ENCODE results near the gene SMYD5. TPM values are rescaled to one million over a fixed set of nuclear protein-coding genes. Genes with fewer than 3 reads are reported as not detected.

Gene SMYD5
- total RNA-seq, 1 experiment from 2014 or later = 35.6 TPM

DNA sequence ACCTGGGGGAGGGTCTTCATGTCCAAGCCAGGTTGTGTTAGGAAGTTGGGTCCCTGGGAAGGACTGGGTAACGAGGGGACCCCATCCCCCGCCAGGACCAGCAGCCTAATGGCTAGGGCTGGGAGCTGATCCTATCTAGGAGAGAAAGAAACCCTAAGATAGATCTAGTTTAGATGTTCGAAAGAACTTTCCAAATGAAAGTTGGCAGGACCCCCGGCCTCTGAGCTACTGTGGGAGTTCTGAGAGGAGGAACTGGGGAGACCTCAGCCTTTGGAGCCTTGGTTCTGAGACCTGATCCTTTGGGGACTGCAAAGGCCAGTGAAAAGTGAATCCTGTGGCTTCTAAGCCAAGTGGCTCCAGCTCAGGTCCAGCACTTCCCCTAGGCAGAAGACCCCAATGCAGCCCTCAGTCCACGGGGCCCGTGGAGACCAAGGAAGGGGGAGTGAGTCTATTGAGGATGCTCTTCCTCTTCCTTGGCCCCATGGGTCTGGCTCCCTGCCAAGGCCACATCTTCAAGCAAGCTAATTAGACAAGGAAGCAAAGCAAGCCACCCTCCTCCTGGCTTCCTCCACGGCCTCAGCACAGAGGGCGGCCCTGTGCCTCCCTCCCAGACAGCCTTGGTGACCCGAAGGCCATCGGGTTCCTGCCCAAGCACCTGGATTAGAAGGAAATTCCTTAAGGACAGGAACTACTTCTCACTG, 43.5 kb downstream of the SMYD5 start:
- Histone ChIP-seq H3K36me3 (ENCODE audit: insufficient read depth, low read length) (peaks cover 38% of the 10 kb centered on the region), H2AFZ (ENCODE audit: low read length) (no peak overlapping the region), H4K20me1 (ENCODE audit: insufficient read depth, low read depth, low read length) (peaks cover 17% of the 10 kb centered on the region; the same call in 1 of the 2 replicates), H3K4me1 (ENCODE audit: low read length) (no peaks in the 10 kb centered on the region), H3K9me2 (replicated peaks; ENCODE audit: insufficient read depth, low read length) (no peaks in the 10 kb centered on the region), H3K27ac (ENCODE audit: low read length) (no peak overlapping the region), H3K27me3 (ENCODE audit: low read length) (no peaks in the 10 kb centered on the region), H3K4me2 (ENCODE audit: low read depth, low read length, poor library complexity, severe bottlenecking) (no peak overlapping the region), H3K9ac (ENCODE audit: low read length) (no peak overlapping the region), H3K9me3 (ENCODE audit: low read length) (no peaks in the 10 kb centered on the region), H3K4me3 (ENCODE audit: low read length) (no peak overlapping the region), H3K79me2 (ENCODE audit: low read length) (no peaks in the 10 kb centered on the region)
- peak; percentile 72 for DNase-seq

DNA sequence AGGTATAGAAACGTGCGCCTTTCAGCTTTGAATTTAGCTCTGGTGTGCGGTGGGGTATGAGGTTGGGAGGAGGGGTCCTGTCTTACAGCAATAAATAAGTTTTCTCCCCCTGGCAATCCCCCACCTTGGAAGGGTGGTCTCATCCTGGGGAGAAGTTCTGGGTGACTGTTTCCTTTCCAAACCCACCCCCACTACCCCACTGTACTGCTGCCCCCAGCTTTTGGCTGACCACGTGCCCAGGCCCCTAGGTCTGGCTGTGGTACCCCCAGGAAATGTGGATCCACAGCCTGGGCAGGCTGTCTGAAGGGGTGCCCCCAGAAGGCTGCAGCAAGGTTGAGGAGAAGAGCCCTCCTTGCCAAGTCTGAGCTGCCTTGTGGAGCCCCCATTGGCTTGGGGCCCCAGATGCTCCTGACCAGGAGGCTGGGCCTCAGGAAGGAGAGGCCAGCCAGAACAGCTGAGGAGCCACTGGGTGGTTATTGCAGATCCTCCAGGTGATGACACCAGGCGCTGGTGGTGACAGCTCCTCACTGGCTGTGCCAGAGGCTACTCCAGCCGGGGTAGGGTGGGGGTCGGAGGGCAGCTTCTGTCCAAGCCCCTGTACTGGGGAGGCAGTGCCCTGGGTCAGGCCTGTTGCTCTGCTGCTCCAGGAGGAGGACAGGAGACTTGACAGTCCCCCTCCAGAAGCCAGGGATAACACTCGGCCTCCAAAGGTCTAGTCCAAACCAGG, 44.3 kb downstream of the SMYD5 start:
- no peak overlapping the region for H3K9ac ChIP-seq (ENCODE audit: low read length)
- H3K4me3 ChIP-seq (ENCODE audit: low read length) = no peak overlapping the region
- peaks cover 34% of the 10 kb centered on the region for H3K36me3 ChIP-seq (ENCODE audit: insufficient read depth, low read length)
- no peaks in the 10 kb centered on the region for H3K4me1 ChIP-seq (ENCODE audit: low read length)
- H3K4me2 ChIP-seq (ENCODE audit: low read depth, low read length, poor library complexity, severe bottlenecking) = no peak overlapping the region
- H3K27ac ChIP-seq (ENCODE audit: low read length) = no peak overlapping the region
- no peak overlapping the region for H2AFZ ChIP-seq (ENCODE audit: low read length)
- H4K20me1 ChIP-seq (ENCODE audit: insufficient read depth, low read depth, low read length) = peaks cover 11% of the 10 kb centered on the region; the same call in 1 of the 2 replicates
- H3K79me2 ChIP-seq (ENCODE audit: low read length) = no peaks in the 10 kb centered on the region
- H3K9me2 ChIP-seq (replicated peaks; ENCODE audit: insufficient read depth, low read length) = no peaks in the 10 kb centered on the region
- DNase-seq = no peak
- no peaks in the 10 kb centered on the region for H3K27me3 ChIP-seq (ENCODE audit: low read length)
- no peaks in the 10 kb centered on the region for H3K9me3 ChIP-seq (ENCODE audit: low read length)

DNA sequence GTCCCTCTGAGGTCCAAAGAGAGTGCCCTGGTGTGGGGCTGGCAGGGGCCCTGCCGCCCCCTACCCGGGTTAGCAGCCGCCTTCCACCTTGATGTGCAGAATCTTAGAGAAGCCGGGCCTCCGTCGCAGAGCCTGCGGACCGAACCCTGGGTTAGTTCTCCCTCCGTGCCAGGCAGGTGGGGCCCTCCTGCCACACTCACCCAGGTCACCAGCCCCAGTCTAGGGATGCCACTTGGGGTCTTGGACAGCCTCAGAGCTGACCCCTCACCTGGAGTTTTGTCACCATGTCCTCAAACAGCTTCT, 44.8 kb downstream of the SMYD5 start:
- Histone ChIP-seq H3K9me2 (replicated peaks; ENCODE audit: insufficient read depth, low read length) (no peaks in the 10 kb centered on the region), H3K4me1 (ENCODE audit: low read length) (no peaks in the 10 kb centered on the region), H3K36me3 (ENCODE audit: insufficient read depth, low read length) (peaks cover 32% of the 10 kb centered on the region), H3K9ac (ENCODE audit: low read length) (no peak overlapping the region), H3K4me3 (ENCODE audit: low read length) (no peak overlapping the region), H4K20me1 (ENCODE audit: insufficient read depth, low read depth, low read length) (peaks cover 12% of the 10 kb centered on the region; the same call in 1 of the 2 replicates), H3K4me2 (ENCODE audit: low read depth, low read length, poor library complexity, severe bottlenecking) (no peak overlapping the region), H3K79me2 (ENCODE audit: low read length) (no peaks in the 10 kb centered on the region), H2AFZ (ENCODE audit: low read length) (no peak overlapping the region), H3K27me3 (ENCODE audit: low read length) (no peaks in the 10 kb centered on the region), H3K9me3 (ENCODE audit: low read length) (no peaks in the 10 kb centered on the region), H3K27ac (ENCODE audit: low read length) (no peak overlapping the region)
- DNase-seq = no peak

DNA sequence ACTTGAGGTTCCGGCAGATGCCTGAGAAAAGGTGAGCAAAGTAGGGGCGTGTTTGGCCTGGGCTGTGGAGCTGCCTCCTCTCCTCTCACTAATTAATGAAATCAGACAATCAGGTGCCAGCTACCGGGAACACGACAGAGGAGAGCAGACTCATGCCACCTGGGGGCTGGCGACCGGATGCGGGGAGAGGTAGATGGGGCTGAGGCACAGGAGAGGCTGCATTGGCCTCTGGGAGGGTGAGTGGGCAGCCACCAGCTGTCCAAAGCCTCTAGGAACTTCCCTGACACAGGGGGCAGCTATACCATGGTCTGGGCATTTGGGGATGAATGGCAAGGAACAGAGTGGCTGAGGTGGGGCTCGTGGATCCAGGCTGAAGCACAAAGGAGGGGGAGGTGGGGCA, 45.2 kb downstream of the SMYD5 start:
- H3K9ac ChIP-seq (ENCODE audit: low read length) = no peak overlapping the region
- no peaks in the 10 kb centered on the region for H3K79me2 ChIP-seq (ENCODE audit: low read length)
- no peak overlapping the region for H3K27ac ChIP-seq (ENCODE audit: low read length)
- no peaks in the 10 kb centered on the region for H3K9me2 ChIP-seq (replicated peaks; ENCODE audit: insufficient read depth, low read length)
- H3K4me2 ChIP-seq (ENCODE audit: low read depth, low read length, poor library complexity, severe bottlenecking) = no peak overlapping the region
- H3K4me1 ChIP-seq (ENCODE audit: low read length) = no peaks in the 10 kb centered on the region
- no peaks in the 10 kb centered on the region for H3K27me3 ChIP-seq (ENCODE audit: low read length)
- no peaks in the 10 kb centered on the region for H3K9me3 ChIP-seq (ENCODE audit: low read length)
- no peak for DNase-seq
- peaks cover 34% of the 10 kb centered on the region for H3K36me3 ChIP-seq (ENCODE audit: insufficient read depth, low read length)
- peaks cover 16% of the 10 kb centered on the region; the same call in 1 of the 2 replicates for H4K20me1 ChIP-seq (ENCODE audit: insufficient read depth, low read depth, low read length)
- no peak overlapping the region for H2AFZ ChIP-seq (ENCODE audit: low read length)
- no peak overlapping the region for H3K4me3 ChIP-seq (ENCODE audit: low read length)

DNA sequence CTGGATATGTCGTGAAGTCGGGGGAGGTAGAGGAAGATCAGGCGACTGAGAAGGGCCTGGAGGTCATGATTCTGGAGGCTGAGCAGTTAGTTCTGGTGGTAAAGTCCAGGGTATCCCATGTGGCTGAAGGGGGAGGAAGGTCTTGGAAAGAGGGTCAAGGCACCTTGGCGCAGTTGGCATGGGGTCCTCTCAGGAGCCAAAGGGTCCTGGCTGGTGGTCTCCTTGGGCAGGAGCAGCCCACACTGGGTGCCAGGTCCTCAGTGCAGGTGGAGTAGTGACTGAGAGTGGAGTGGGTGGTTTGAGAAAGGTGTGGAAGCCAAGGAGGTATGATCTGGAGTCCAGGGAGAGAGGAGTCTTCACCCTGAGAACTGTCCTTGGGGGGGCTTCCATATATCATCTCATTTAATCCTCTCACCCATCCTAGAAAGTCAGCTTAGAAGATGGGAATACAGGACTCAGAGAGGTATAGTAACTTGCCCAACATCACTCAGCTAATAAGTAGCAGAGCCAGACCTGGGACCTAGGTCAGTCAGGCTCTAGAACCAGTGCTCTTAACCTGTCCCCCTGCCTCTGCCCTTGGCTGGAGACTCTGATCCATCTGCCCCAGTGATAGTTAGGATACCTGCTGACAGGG, 45.8 kb downstream of the SMYD5 start:
- no peaks in the 10 kb centered on the region for H3K4me1 ChIP-seq (ENCODE audit: low read length)
- H3K36me3 ChIP-seq (ENCODE audit: insufficient read depth, low read length) = peaks cover 32% of the 10 kb centered on the region
- H3K79me2 ChIP-seq (ENCODE audit: low read length) = no peaks in the 10 kb centered on the region
- no peaks in the 10 kb centered on the region for H3K9me2 ChIP-seq (replicated peaks; ENCODE audit: insufficient read depth, low read length)
- H3K27ac ChIP-seq (ENCODE audit: low read length) = no peak overlapping the region
- H3K4me2 ChIP-seq (ENCODE audit: low read depth, low read length, poor library complexity, severe bottlenecking) = no peak overlapping the region
- H3K9me3 ChIP-seq (ENCODE audit: low read length) = no peaks in the 10 kb centered on the region
- DNase-seq = no peak
- no peak overlapping the region for H3K9ac ChIP-seq (ENCODE audit: low read length)
- H3K27me3 ChIP-seq (ENCODE audit: low read length) = no peaks in the 10 kb centered on the region
- no peak overlapping the region for H2AFZ ChIP-seq (ENCODE audit: low read length)
- H3K4me3 ChIP-seq (ENCODE audit: low read length) = no peak overlapping the region
- peaks cover 22% of the 10 kb centered on the region; the same call in 1 of the 2 replicates for H4K20me1 ChIP-seq (ENCODE audit: insufficient read depth, low read depth, low read length)

DNA sequence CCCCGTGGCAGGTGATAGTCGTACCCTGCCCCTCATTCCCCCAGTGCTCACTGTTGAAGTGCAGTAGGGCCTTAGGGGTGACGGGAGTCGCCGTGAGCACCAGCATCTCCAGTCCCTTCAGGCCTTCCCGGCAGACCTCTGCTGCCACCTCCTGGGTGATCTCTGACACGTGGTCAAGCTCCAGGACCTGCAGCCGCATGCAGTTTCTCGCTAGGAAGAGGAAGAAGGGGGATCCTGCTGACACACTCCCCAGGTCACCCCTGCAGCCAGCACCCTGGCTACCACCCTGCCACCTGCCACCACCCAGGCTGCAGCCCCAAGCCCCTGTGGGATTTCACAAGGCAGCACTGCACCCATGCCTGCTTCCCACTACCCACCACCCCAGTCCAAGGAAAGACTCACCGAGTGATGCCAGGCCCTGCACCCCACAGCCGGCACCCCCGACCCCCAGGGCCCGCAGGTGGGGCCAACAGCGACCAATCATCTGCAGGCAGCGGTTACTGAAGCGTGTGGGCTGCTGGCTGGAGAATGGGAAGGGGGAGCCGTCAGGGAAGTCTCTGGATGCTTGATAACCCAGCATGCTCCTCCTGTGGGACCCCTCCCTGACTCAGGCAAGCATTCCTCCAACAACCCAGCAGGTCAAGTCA, 46.4 kb downstream of the SMYD5 start:
- peak; percentile 80 for DNase-seq
- no peaks in the 10 kb centered on the region for H3K27me3 ChIP-seq (ENCODE audit: low read length)
- peaks cover 26% of the 10 kb centered on the region for H3K36me3 ChIP-seq (ENCODE audit: insufficient read depth, low read length)
- no peak overlapping the region for H2AFZ ChIP-seq (ENCODE audit: low read length)
- H3K4me1 ChIP-seq (ENCODE audit: low read length) = no peaks in the 10 kb centered on the region
- H3K9ac ChIP-seq (ENCODE audit: low read length) = no peak overlapping the region
- no peak overlapping the region for H3K27ac ChIP-seq (ENCODE audit: low read length)
- H3K4me3 ChIP-seq (ENCODE audit: low read length) = no peak overlapping the region
- H3K79me2 ChIP-seq (ENCODE audit: low read length) = no peaks in the 10 kb centered on the region
- no peaks in the 10 kb centered on the region for H3K9me3 ChIP-seq (ENCODE audit: low read length)
- no peaks in the 10 kb centered on the region for H3K9me2 ChIP-seq (replicated peaks; ENCODE audit: insufficient read depth, low read length)
- H3K4me2 ChIP-seq (ENCODE audit: low read depth, low read length, poor library complexity, severe bottlenecking) = no peak overlapping the region
- H4K20me1 ChIP-seq (ENCODE audit: insufficient read depth, low read depth, low read length) = peaks cover 28% of the 10 kb centered on the region; the same call in 1 of the 2 replicates

DNA sequence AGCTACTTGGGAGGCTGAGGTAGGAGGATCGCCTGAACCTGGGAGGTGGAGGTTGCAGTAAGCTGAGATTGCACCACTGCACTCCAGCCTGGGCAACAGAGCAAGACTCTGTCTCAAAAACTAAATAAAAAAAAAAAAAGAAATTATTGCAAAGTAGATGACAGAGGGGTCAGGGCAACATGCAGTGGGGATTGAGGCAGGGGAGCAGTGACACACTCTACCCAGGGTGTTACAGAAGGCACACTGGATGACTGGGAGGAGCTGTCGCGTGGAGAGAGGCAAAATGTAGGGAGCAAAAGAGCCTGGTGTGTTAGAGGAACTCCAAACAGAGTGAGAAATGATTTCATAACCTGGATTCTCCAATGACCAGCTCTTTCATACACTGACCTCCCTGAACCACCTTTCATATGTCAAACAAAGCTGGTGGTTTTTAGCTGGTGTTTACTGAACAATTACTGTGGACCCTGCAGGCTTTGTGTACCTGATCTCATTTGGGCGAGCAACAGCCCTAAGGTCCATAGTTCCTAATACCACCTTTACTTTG, 48.1 kb downstream of the SMYD5 start:
- Histone ChIP-seq H3K79me2 (ENCODE audit: low read length) (peaks cover 13% of the 10 kb centered on the region), H3K4me2 (ENCODE audit: low read depth, low read length, poor library complexity, severe bottlenecking) (no peak overlapping the region), H3K9me3 (ENCODE audit: low read length) (no peaks in the 10 kb centered on the region), H3K4me1 (ENCODE audit: low read length) (no peaks in the 10 kb centered on the region), H3K27ac (ENCODE audit: low read length) (no peak overlapping the region), H2AFZ (ENCODE audit: low read length) (no peak overlapping the region), H3K9ac (ENCODE audit: low read length) (no peak overlapping the region), H3K36me3 (ENCODE audit: insufficient read depth, low read length) (peaks cover 26% of the 10 kb centered on the region), H3K27me3 (ENCODE audit: low read length) (no peaks in the 10 kb centered on the region), H3K4me3 (ENCODE audit: low read length) (no peak overlapping the region), H4K20me1 (ENCODE audit: insufficient read depth, low read depth, low read length) (peaks cover 39% of the 10 kb centered on the region), H3K9me2 (replicated peaks; ENCODE audit: insufficient read depth, low read length) (no peaks in the 10 kb centered on the region)
- no peak for DNase-seq

Data from Karpas-422 (cell line).